Smooth muscle cell (in vitro differentiated cells): Measurements from ENCODE around the gene ZNF680. TPM values are rescaled to one million over a fixed set of nuclear protein-coding genes. Genes with fewer than 3 reads are reported as not detected.

Experiments
- DNase-seq: peaks from one replicate; lab custom pipeline; 2025; ENCODE audit not compliant: unreplicated experiment; lab: John Stamatoyannopoulos, UW
- H2AFZ ChIP-seq: fragments of 200-600 bp; sonication (generic); 2 replicates; pipeline ENCODE4 v1.6.0; 2016; ENCODE audit warnings: antibody characterized with exemption, low read depth, mild to moderate bottlenecking
- H3F3A ChIP-seq: fragments of 200-600 bp; sonication (generic); 2 replicates; pipeline ENCODE4 v1.6.0; 2017; ENCODE audit warnings: antibody characterized with exemption, low read depth
- H3K27ac ChIP-seq: fragments of 200-600 bp; sonication (generic); 2 replicates; pipeline ENCODE4 v1.5.1; 2016; ENCODE audit warnings: low read depth, mild to moderate bottlenecking
- H3K27me3 ChIP-seq: fragments of 200-600 bp; sonication (generic); 2 replicates; pipeline ENCODE4 v1.6.1; 2016; ENCODE audit warnings: low read depth, mild to moderate bottlenecking
- H3K36me3 ChIP-seq: fragments of 200-600 bp; sonication (generic); 2 replicates; pipeline ENCODE4 v1.5.1; 2016; ENCODE audit warnings: low read depth
- H3K4me1 ChIP-seq: fragments of 200-600 bp; sonication (generic); 2 replicates; pipeline ENCODE4 v1.5.1; 2016; ENCODE audit warnings: low read depth
- H3K4me2 ChIP-seq: fragments of 200-600 bp; sonication (generic); 2 replicates; pipeline ENCODE4 v1.6.0; 2016; ENCODE audit warnings: mild to moderate bottlenecking
- H3K4me3 ChIP-seq: fragments of 200-600 bp; sonication (generic); 2 replicates; pipeline ENCODE4 v1.5.1; 2016; ENCODE audit warnings: mild to moderate bottlenecking
- H3K79me2 ChIP-seq: fragments of 200-600 bp; sonication (generic); 2 replicates; pipeline ENCODE4 v1.6.0; 2016; ENCODE audit warnings: low read depth, mild to moderate bottlenecking
- H3K9ac ChIP-seq: fragments of 200-600 bp; sonication (generic); 2 replicates; pipeline ENCODE4 v1.6.0; 2016; ENCODE audit warnings: low read depth
- H3K9me3 ChIP-seq: fragments of 200-600 bp; sonication (generic); replicated peaks from 2 replicates; pipeline ENCODE4 v1.5.1; 2016; ENCODE audit warnings: low read depth
- H4K20me1 ChIP-seq: fragments of 200-600 bp; sonication (generic); 2 replicates; pipeline ENCODE4 v1.6.0; 2016; ENCODE audit warnings: low read depth
- CTCF ChIP-seq: fragments of 200-600 bp; sonication (generic); IDR thresholded peaks from 2 replicates; pipeline ENCODE4 v1.5.1; 2017; ENCODE audit warnings: borderline replicate concordance, mild to moderate bottlenecking, antibody characterized with exemption; ENCODE audit not compliant: insufficient read depth, poor library complexity, severe bottlenecking
- WGBS: methylation state at CpG from one replicate; pipeline ENCODE4 v1.1.7; 2016; ENCODE audit warnings: low lambda C conversion rate; 5-methylcytosine and 5-hydroxymethylcytosine counted together
- polyA plus RNA-seq: library from polyadenylated mRNA; unstranded; fragments of >200 nt; fragmentation: Nextera tagmentation; extraction: Ambion mirVana; gene quantifications from 2 replicates; pipeline ENCODE4 v1.2.1, GENCODE V29; 2016
- total RNA-seq: library from RNA; depleted of rRNA; stranded (reverse); fragments of >200 nt; gene quantifications from 2 replicates; pipeline ENCODE4 v1.2.3, GENCODE V29; 2014

Gene ZNF680
- total and polyA plus RNA-seq, 2 experiments from 2014 or later, result not detected

- TF ChIP-seq CTCF, result no peak
- no peaks in the 10 kb centered on the region for H3F3A ChIP-seq
- H4K20me1 ChIP-seq, result no peaks in the 10 kb centered on the region
- no peaks in the 10 kb centered on the region for H3K27me3 ChIP-seq
- WGBS, result 66% methylated on average over 1 of the region's 1 CpG
- H2AFZ ChIP-seq, result no peak overlapping the region
- H3K9me3 ChIP-seq, result peaks cover 10% of the 10 kb centered on the region
- no peaks in the 10 kb centered on the region for H3K79me2 ChIP-seq
- no peaks in the 10 kb centered on the region for H3K4me1 ChIP-seq
- no peaks in the 10 kb centered on the region for H3K36me3 ChIP-seq
- no peak for DNase-seq
- no peak overlapping the region for H3K9ac ChIP-seq
- H3K27ac ChIP-seq, result no peak overlapping the region
- no peak overlapping the region for H3K4me2 ChIP-seq
- no peak overlapping the region for H3K4me3 ChIP-seq
These were observed 47.1 kb downstream of the ZNF680 start for GRCh38 chr7:64515781-64516180.

- H3K4me1 ChIP-seq, result no peaks in the 10 kb centered on the region
- no peak for TF ChIP-seq CTCF
- no peaks in the 10 kb centered on the region for H3K27me3 ChIP-seq
- no peaks in the 10 kb centered on the region for H3K79me2 ChIP-seq
- H3K9ac ChIP-seq, result no peak overlapping the region
- H3K27ac ChIP-seq, result no peak overlapping the region
- H3F3A ChIP-seq, result no peaks in the 10 kb centered on the region
- H2AFZ ChIP-seq, result no peak overlapping the region
- DNase-seq, result no peak
- H3K36me3 ChIP-seq, result no peaks in the 10 kb centered on the region
- H3K9me3 ChIP-seq, result peaks cover 7% of the 10 kb centered on the region
- H4K20me1 ChIP-seq, result no peaks in the 10 kb centered on the region
- H3K4me2 ChIP-seq, result no peak overlapping the region
- H3K4me3 ChIP-seq, result no peak overlapping the region
These were observed 47.5 kb downstream of the ZNF680 start for GRCh38 chr7:64515330-64515729.

- 79% methylated on average over 2 of the region's 2 CpGs for WGBS
- H3K4me2 ChIP-seq, result no peak overlapping the region
- peaks cover 13% of the 10 kb centered on the region for H3K9me3 ChIP-seq
- H3K27ac ChIP-seq, result no peak overlapping the region
- H4K20me1 ChIP-seq, result no peaks in the 10 kb centered on the region
- no peaks in the 10 kb centered on the region for H3K4me1 ChIP-seq
- DNase-seq, result no peak
- no peaks in the 10 kb centered on the region for H3K27me3 ChIP-seq
- TF ChIP-seq CTCF, result no peak
- H3K9ac ChIP-seq, result no peak overlapping the region
- no peaks in the 10 kb centered on the region for H3K36me3 ChIP-seq
- no peak overlapping the region for H2AFZ ChIP-seq
- H3K79me2 ChIP-seq, result no peaks in the 10 kb centered on the region
- H3K4me3 ChIP-seq, result no peak overlapping the region
- H3F3A ChIP-seq, result no peaks in the 10 kb centered on the region
These were observed 53.3 kb downstream of the ZNF680 start for GRCh38 chr7:64509583-64509982.

GRCh38 chr7:64504581-64505120, 58.2 kb downstream of the ZNF680 start:
- DNase-seq, result no peak
- Histone ChIP-seq H3K4me1 (no peaks in the 10 kb centered on the region), H3K4me3 (no peak overlapping the region), H3K27me3 (no peaks in the 10 kb centered on the region), H3K27ac (no peak overlapping the region), H3F3A (no peaks in the 10 kb centered on the region), H4K20me1 (no peaks in the 10 kb centered on the region), H3K79me2 (no peaks in the 10 kb centered on the region), H3K9me3 (peaks cover 17% of the 10 kb centered on the region), H3K36me3 (no peaks in the 10 kb centered on the region), H2AFZ (no peak overlapping the region), H3K9ac (no peak overlapping the region), H3K4me2 (no peak overlapping the region)
- WGBS, result 62% methylated on average over 3 of the region's 3 CpGs
- TF ChIP-seq CTCF, result no peak
